Mesodermal cell (in vitro differentiated cells): ENCODE measurements around the gene MFRP.

Experiments used
- H3K27ac ChIP-seq: 2 replicates; pipeline ENCODE4 v1.7.0; 2013; ENCODE audit warnings: mild to moderate bottlenecking, low read depth, low read length, moderate library complexity; ENCODE audit not compliant: severe bottlenecking
- H3K36me3 ChIP-seq: 2 replicates; pipeline ENCODE4 v1.7.1; 2013; ENCODE audit warnings: mild to moderate bottlenecking, low read length, moderate library complexity; ENCODE audit not compliant: control insufficient read depth, insufficient read depth
- H3K4me1 ChIP-seq: one replicate; pipeline ENCODE4 v1.7.1; 2013; ENCODE audit warnings: mild to moderate bottlenecking, low read length; ENCODE audit not compliant: insufficient read depth, control insufficient read depth, poor library complexity, severe bottlenecking
- H3K4me3 ChIP-seq: 2 replicates; pipeline ENCODE4 v1.7.0; 2013; ENCODE audit warnings: low read length, control low read depth, mild to moderate bottlenecking; ENCODE audit not compliant: insufficient read depth, poor library complexity, severe bottlenecking; ENCODE audit errors: extremely low read depth
- H3K9me3 ChIP-seq: 2 replicates; pipeline ENCODE4 v1.7.1; 2013; ENCODE audit warnings: mild to moderate bottlenecking, low read length, moderate library complexity; ENCODE audit not compliant: control insufficient read depth
- WGBS, 2 experiments: methylation state at CpG; one replicate each; pipeline ENCODE4 v1.1.5; 2013; ENCODE audit warnings: missing lambda C conversion rate in 2 of 2; ENCODE audit not compliant: insufficient coverage in 2 of 2; 5-methylcytosine and 5-hydroxymethylcytosine counted together

Gene MFRP

GRCh38 chr11:119335091-119335654 is 11.3 kb downstream of the MFRP start:
- WGBS, 2 experiments = 81 to 85% methylated on average over 15 of the region's 15 CpGs
- H3K27ac ChIP-seq = no peak overlapping the region

GRCh38 chr11:119334174-119334930 is 12.2 kb downstream of the MFRP start, which contains the start of gene RNF26:
Gene RNF26, plus strand, starts transcription at chr11:119334527. Its CDS starts 596 bp downstream, at chr11:119335123.
- no peaks in the 10 kb centered on the region for H3K9me3 ChIP-seq
- peak within 1 kb of the TSS; percentile 90 for H3K4me3 ChIP-seq
- peak within 1 kb of the TSS; percentile 81 for H3K27ac ChIP-seq
- peaks cover 40% of the 10 kb centered on the region for H3K4me1 ChIP-seq
- peaks cover 11% of the 10 kb centered on the region for H3K36me3 ChIP-seq
- 0 to 1% methylated on average over 43 to 54 of the region's 54 CpGs for WGBS, 2 experiments

More at GRCh38 chr11:119335091-119335654, 11.3 kb downstream of the MFRP start:
- no peaks in the 10 kb centered on the region for H3K9me3 ChIP-seq
- peaks cover 44% of the 10 kb centered on the region for H3K4me1 ChIP-seq
- peaks cover 11% of the 10 kb centered on the region for H3K36me3 ChIP-seq
- peak overlapping the region; percentile 90 for H3K4me3 ChIP-seq

- Histone ChIP-seq H3K4me3 (no peak overlapping the region), H3K4me1 (peaks cover 24% of the 10 kb centered on the region), H3K9me3 (no peaks in the 10 kb centered on the region), H3K36me3 (peaks cover 11% of the 10 kb centered on the region), H3K27ac (no peak overlapping the region)
- 50 to 80% methylated on average over 1 to 2 of the region's 4 CpGs for WGBS, 2 experiments
Measured at GRCh38 chr11:119332111-119332765, 14.3 kb downstream of the MFRP start.

GRCh38 chr11:119330237-119330636 is 16.3 kb downstream of the MFRP start:
- Histone ChIP-seq H3K4me3 (no peak overlapping the region), H3K27ac (no peak overlapping the region), H3K9me3 (no peaks in the 10 kb centered on the region), H3K4me1 (peaks cover 4% of the 10 kb centered on the region), H3K36me3 (no peaks in the 10 kb centered on the region)
- WGBS, 2 experiments = 75 to 85% methylated on average over 1 of the region's 1 CpG

- H3K4me3 ChIP-seq = no peak overlapping the region
- WGBS, 2 experiments = 87% methylated on average over 2 of the region's 2 CpGs; no CpG with 5 or more reads in 1 of the 2 experiments
- H3K9me3 ChIP-seq = no peaks in the 10 kb centered on the region
- no peaks in the 10 kb centered on the region for H3K36me3 ChIP-seq
- H3K27ac ChIP-seq = no peak overlapping the region
- H3K4me1 ChIP-seq = no peaks in the 10 kb centered on the region
Measured at GRCh38 chr11:119329320-119329719, 17.2 kb downstream of the MFRP start.

GRCh38 chr11:119324189-119324588 is 22.3 kb downstream of the MFRP start:
- Histone ChIP-seq H3K9me3 (no peaks in the 10 kb centered on the region), H3K4me1 (peaks cover 18% of the 10 kb centered on the region), H3K36me3 (no peaks in the 10 kb centered on the region), H3K4me3 (no peak overlapping the region), H3K27ac (no peak overlapping the region)
- WGBS, 2 experiments = 86 to 94% methylated on average over 4 of the region's 4 CpGs

- Histone ChIP-seq H3K36me3 (no peaks in the 10 kb centered on the region), H3K4me3 (no peak overlapping the region), H3K27ac (no peak overlapping the region), H3K9me3 (no peaks in the 10 kb centered on the region), H3K4me1 (peaks cover 24% of the 10 kb centered on the region)
- WGBS, 2 experiments = 40 to 66% methylated on average over 4 to 7 of the region's 8 CpGs
Measured at GRCh38 chr11:119323532-119324033, 22.9 kb downstream of the MFRP start.

GRCh38 chr11:119322921-119323531 is 23.5 kb downstream of the MFRP start:
- Histone ChIP-seq H3K4me3 (no peak overlapping the region), H3K9me3 (no peaks in the 10 kb centered on the region), H3K4me1 (peaks cover 30% of the 10 kb centered on the region), H3K36me3 (no peaks in the 10 kb centered on the region), H3K27ac (no peak overlapping the region)
- WGBS, 2 experiments = 87 to 97% methylated on average over 10 to 12 of the region's 20 CpGs

GRCh38 chr11:119322360-119322739 is 24.2 kb downstream of the MFRP start:
- H3K4me1 ChIP-seq = peaks cover 36% of the 10 kb centered on the region
- H3K27ac ChIP-seq = no peak overlapping the region
- H3K36me3 ChIP-seq = no peaks in the 10 kb centered on the region
- H3K4me3 ChIP-seq = no peak overlapping the region
- WGBS, 2 experiments = 89 to 100% methylated on average over 4 to 5 of the region's 6 CpGs
- no peaks in the 10 kb centered on the region for H3K9me3 ChIP-seq

GRCh38 chr11:119320776-119321524 is 25.6 kb downstream of the MFRP start:
- H3K27ac ChIP-seq = peak overlapping the region; percentile 97
- H3K9me3 ChIP-seq = no peaks in the 10 kb centered on the region
- whole genome bisulfite sequencing, 2 experiments = 3 to 6% methylated on average over 25 to 33 of the region's 60 CpGs
- H3K4me1 ChIP-seq = peaks cover 37% of the 10 kb centered on the region
- H3K36me3 ChIP-seq = no peaks in the 10 kb centered on the region
- peak overlapping the region; percentile 33 for H3K4me3 ChIP-seq
